Immature natural killer cell (primary cell): Measurements from ENCODE around the gene GALNT15. TPM values are rescaled to one million over a fixed set of nuclear protein-coding genes. Genes with fewer than 3 reads are reported as not detected.

ENCODE experiments used
- DNase-seq, 3 donors: peaks; one replicate each; pipeline ENCODE4 v3.0.0; 2022; ENCODE audit warnings: mixed read lengths in 1 of 3
- H3K27ac Mint-ChIP-seq, 6 donors: one replicate each; pipeline ENCODE4 v1.8.0; 2020; ENCODE audit warnings: mixed read lengths in 6 of 6, mild to moderate bottlenecking in 5 of 6, inconsistent platforms in 4 of 6, moderate library complexity in 3 of 6
- H3K27me3 Mint-ChIP-seq, 3 donors: one replicate each; pipeline ENCODE4 v1.8.0; 2020 to 2021; ENCODE audit warnings: low read depth in 3 of 3, mild to moderate bottlenecking in 3 of 3, mixed read lengths in 3 of 3, moderate library complexity in 3 of 3, inconsistent platforms in 1 of 3
- H3K36me3 Mint-ChIP-seq, 3 donors: one replicate each; pipeline ENCODE4 v1.8.0; 2020; ENCODE audit warnings: mixed read lengths in 3 of 3, inconsistent platforms in 2 of 3, mild to moderate bottlenecking in 2 of 3
- H3K4me1 Mint-ChIP-seq, 2 donors: one replicate each; pipeline ENCODE4 v1.8.0; 2020; ENCODE audit warnings: inconsistent platforms in 2 of 2, mild to moderate bottlenecking in 2 of 2, mixed read lengths in 2 of 2, moderate library complexity in 1 of 2
- H3K4me3 Mint-ChIP-seq, 5 donors: one replicate each; pipeline ENCODE4 v1.8.0; 2020; ENCODE audit warnings: mild to moderate bottlenecking in 5 of 5, mixed read lengths in 5 of 5, inconsistent platforms in 3 of 5, moderate library complexity in 3 of 5
- H3K9me3 Mint-ChIP-seq, 6 donors: one replicate each; pipeline ENCODE4 v1.8.0; 2020; ENCODE audit warnings: mild to moderate bottlenecking in 6 of 6, mixed read lengths in 6 of 6, inconsistent platforms in 4 of 6, moderate library complexity in 3 of 6
- polyA plus RNA-seq, 3 donors: library from polyadenylated mRNA; unstranded; fragments of 300-500 nt; fragmentation: Illumina TruSeq; gene quantifications; one replicate each; pipeline ENCODE4 v1.2.3, GENCODE V29; 2021

The GALNT15 gene
- polyA plus RNA-seq, 3 donors from 2014 or later: not detected

DNA sequence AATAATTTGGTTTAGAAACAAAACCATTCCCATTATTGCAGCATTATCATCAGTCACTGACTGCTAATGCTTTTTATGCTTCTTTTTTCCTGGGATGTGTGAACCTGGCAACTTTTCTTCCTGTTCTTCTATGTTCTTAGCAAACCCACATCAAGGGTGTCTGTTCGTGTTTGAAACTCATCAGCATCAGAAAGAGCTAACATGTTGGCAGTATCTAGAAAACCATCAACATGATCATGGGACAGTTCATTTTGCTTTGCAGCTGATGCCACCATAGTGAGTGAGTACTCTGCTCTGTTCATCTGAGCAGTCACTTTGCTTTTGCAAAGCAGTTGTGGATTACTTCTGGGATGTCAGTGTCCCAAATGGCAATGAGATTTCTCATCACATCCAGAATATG is 84.4 kb downstream of the GALNT15 start:
- peak overlapping the region in 1 of 6 donors; percentile 45 for H3K27ac Mint-ChIP-seq
- H3K4me1 Mint-ChIP-seq: peaks cover 0 to under 1% of the 10 kb centered on the region in 2 donors
- H3K9me3 Mint-ChIP-seq: no peaks in the 10 kb centered on the region
- peaks cover 9 to 16% (median 10%) of the 10 kb centered on the region in 3 donors for H3K36me3 Mint-ChIP-seq
- no peak overlapping the region for H3K4me3 Mint-ChIP-seq
- DNase-seq: no peak
- H3K27me3 Mint-ChIP-seq: peaks cover 0 to 3% (median 0%) of the 10 kb centered on the region in 3 donors

DNA sequence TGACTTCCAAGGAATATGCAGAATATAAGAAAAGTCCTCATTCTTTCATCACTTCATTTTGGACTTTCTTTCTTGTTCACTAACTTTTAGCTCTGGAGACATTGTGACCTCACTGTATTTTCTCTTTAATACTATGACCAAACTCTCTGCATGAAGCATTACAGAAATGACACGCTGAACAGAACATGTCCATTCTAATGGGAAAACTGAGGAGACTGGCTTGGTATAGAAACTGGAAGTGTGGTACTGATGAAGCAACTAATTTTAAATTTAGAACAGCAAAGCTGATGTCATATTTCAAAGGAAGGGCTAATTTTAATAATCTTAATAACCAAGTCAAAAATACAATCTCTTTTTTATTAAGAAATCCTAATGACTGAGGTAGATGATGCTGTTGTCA is 85.6 kb downstream of the GALNT15 start:
- H3K9me3 Mint-ChIP-seq: no peaks in the 10 kb centered on the region
- no peak for DNase-seq
- peaks cover 9 to 11% (median 10%) of the 10 kb centered on the region in 3 donors for H3K27me3 Mint-ChIP-seq
- no peak overlapping the region for H3K4me3 Mint-ChIP-seq
- H3K4me1 Mint-ChIP-seq: peaks cover 0 to 12% of the 10 kb centered on the region in 2 donors
- peak overlapping the region in 1 of 6 donors; percentile 12 for H3K27ac Mint-ChIP-seq
- H3K36me3 Mint-ChIP-seq: peaks cover 9 to 16% (median 10%) of the 10 kb centered on the region in 3 donors

DNA sequence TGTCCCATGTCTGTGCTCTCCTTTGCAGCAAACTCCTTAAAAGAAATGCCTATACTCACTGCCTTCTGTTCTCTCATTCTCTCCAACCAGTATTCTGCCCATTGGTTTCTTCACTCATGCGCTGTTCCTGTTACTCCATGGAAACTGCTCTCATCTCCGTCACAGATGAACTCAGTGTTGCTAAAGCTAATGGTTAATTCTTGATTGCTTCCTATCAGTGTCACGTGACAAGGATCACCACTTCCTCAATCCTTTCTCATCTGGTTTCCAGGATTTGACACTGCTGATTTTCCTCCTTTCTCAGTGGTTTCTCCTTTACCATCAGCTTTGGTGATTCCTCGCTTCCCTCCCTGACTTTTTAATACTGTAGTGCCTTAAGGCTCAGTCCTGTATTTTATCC is 87.7 kb downstream of the GALNT15 start:
- Mint-ChIP-seq H3K4me3 (no peak overlapping the region), H3K27ac (no peak overlapping the region), H3K9me3 (no peaks in the 10 kb centered on the region), H3K27me3 (peaks cover 11 to 12% (median 11%) of the 10 kb centered on the region in 3 donors), H3K36me3 (peaks cover 6 to 10% (median 9%) of the 10 kb centered on the region in 3 donors), H3K4me1 (peaks cover 0 to 23% of the 10 kb centered on the region in 2 donors)
- no peak for DNase-seq

DNA sequence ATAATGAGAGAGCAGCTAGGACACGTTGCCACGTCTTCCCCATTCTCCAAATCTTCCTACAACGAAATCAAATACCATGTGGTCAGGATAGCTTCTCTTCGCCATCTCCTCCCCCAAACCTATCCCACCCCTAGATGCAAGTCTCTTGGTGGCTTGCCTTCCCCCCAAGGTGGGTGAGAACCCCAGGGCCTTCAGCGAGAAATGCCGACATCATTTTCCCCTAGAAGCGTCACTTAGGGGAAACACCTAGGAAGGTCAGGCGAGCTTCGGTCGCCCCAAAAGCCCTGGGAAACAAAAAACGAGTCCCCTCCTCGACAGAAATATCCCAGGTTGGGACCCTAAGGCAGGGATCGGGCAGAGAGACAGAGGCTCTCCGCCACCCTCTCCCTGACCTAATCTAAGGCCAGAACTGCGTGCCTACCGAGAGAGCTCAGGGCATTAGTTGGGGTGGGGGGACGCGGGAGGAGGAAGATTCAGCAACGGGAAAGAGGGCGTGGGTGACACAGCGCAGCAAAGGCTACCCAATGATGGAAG is 89.8 kb downstream of the GALNT15 start:
- H3K27ac Mint-ChIP-seq: peak overlapping the region; percentile 97 to 100 (median 100)
- peaks cover 11 to 13% (median 12%) of the 10 kb centered on the region in 3 donors for H3K27me3 Mint-ChIP-seq
- H3K36me3 Mint-ChIP-seq: peaks cover 5 to 6% (median 6%) of the 10 kb centered on the region in 3 donors
- H3K9me3 Mint-ChIP-seq: no peaks in the 10 kb centered on the region
- no peak for DNase-seq
- peaks cover 0 to 23% of the 10 kb centered on the region in 2 donors for H3K4me1 Mint-ChIP-seq
- peak overlapping the region; percentile 97 to 100 (median 99) for H3K4me3 Mint-ChIP-seq

DNA sequence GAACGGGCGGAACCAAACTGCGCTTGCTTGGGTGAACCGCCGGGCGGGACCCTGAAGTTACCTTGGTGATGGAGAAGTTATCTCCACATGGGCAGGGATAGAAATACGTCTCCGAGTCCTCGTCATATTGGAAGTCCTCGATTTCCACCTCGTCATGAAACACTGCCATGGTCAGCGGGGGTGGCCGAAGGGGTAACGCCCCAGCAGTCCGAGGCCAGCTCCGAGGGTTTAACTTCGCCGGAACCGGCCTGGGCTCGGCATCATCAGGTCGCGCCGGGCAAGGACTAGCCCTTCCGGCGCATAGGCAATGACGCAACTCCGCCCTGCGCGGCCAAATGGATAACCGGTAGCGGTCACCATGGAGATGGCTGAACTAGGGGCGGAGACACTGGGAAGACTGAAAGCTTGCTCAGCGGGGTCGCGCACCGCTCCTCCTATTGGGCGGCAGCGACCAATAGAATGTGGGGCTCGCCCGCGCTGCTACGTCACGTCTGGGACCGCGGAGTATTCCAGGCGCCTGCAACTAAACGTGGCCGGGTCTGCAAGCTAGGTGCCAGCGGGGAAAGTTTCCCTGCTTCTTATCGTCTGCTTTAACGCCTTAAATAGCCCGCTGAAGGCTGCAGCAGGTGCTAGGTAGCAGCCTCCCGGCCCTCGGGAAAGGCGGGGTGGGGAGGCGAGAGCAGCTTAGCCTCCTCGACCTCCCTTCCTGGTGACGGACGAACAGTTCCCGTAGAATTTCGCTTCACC is 90.4 kb downstream of the GALNT15 start, which contains the start of the genes DPH3 and OXNAD1:
Gene DPH3 (minus strand): TSS at position 236 of the 747 bp plus-strand sequence. CDS start 67 bp downstream, at position 169.
Gene OXNAD1 (plus strand): TSS at position 505 of the 747 bp plus-strand sequence. CDS start 5,741 bp downstream, outside the sequence.
- Mint-ChIP-seq H3K4me3 (peak within 1 kb of the TSS; percentile 97 to 100 (median 99)), H3K27me3 (peaks cover 11 to 13% (median 12%) of the 10 kb centered on the region in 3 donors), H3K4me1 (peaks cover 0 to 23% of the 10 kb centered on the region in 2 donors), H3K9me3 (no peaks in the 10 kb centered on the region), H3K36me3 (peaks cover 2 to 6% (median 3%) of the 10 kb centered on the region in 3 donors), H3K27ac (peak within 1 kb of the TSS; percentile 97 to 100 (median 100))
- DNase-seq: peak; percentile 99

DNA sequence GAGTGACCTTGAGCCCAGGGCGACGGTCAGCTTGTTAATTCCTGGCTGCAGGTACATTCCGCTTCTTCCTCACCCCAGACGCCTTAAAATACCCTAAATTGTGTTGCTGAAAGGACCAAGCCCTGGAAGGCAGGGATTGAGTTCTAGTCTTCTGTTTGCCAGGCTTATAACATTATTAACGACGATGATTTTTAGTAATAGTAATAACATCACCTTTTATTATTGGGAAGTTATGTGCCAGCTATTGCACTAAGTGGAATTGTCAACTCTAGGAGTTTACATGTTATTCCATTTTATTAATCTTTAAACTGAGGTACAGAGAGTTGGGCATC is 90.9 kb downstream of the GALNT15 start:
- no peak for DNase-seq
- H3K4me3 Mint-ChIP-seq: peak overlapping the region; percentile 97 to 100 (median 99)
- H3K4me1 Mint-ChIP-seq: peaks cover 0 to 23% of the 10 kb centered on the region in 2 donors
- H3K27me3 Mint-ChIP-seq: peaks cover 11 to 13% (median 12%) of the 10 kb centered on the region in 3 donors
- peak overlapping the region; percentile 97 to 100 (median 100) for H3K27ac Mint-ChIP-seq
- H3K9me3 Mint-ChIP-seq: no peaks in the 10 kb centered on the region
- peaks cover 0 to 7% (median 0%) of the 10 kb centered on the region in 3 donors for H3K36me3 Mint-ChIP-seq

DNA sequence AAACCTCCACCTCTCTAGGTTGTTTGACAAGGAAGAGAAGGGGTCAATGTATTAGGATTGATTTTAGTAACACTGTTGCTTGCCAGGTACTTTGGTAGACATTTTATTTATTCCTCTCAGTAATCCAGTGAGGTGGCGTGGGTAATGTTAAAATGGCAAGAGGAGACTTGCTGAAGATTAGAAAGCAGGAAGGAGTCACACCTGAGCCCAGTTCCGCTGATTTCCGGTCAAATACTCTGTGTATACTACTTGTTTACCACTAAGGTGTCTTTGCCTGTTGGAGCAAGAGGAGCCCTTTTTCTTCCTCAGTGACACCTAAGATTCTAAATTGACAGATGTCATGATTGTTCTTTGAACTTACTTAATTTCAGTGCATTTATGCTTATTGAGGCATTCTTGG is 92.2 kb downstream of the GALNT15 start:
- peaks cover 11 to 13% (median 12%) of the 10 kb centered on the region in 3 donors for H3K27me3 Mint-ChIP-seq
- no peaks in the 10 kb centered on the region for H3K9me3 Mint-ChIP-seq
- peaks cover 2 to 15% (median 3%) of the 10 kb centered on the region in 3 donors for H3K36me3 Mint-ChIP-seq
- peaks cover 0 to 23% of the 10 kb centered on the region in 2 donors for H3K4me1 Mint-ChIP-seq
- DNase-seq: no peak
- peak overlapping the region in 1 of 5 donors; percentile 41 for H3K4me3 Mint-ChIP-seq
- peak overlapping the region in 5 of 6 donors; percentile 7 to 97 (median 70) for H3K27ac Mint-ChIP-seq

DNA sequence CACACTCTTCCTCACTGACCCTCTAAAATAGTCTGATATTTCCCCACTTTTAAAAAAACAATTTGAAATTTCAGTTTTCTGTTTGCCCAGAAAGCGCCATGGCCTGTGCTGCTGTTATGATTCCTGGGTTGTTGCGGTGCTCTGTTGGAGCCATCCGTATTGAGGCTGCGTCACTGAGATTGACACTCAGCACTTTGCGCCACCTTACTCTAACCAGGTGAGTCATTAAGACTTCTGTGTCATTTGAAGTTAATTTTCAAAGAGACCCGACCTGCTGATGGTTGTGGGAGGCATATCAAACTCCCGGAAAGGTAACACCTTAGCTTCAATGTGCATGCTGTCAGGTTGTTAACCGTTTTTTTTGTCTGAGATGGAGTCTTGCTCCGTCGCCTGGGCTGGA is 96.4 kb downstream of the GALNT15 start:
- H3K27me3 Mint-ChIP-seq: peaks cover 0 to 2% (median 0%) of the 10 kb centered on the region in 3 donors
- H3K4me1 Mint-ChIP-seq: peaks cover 0 to 4% of the 10 kb centered on the region in 2 donors
- no peak overlapping the region for H3K4me3 Mint-ChIP-seq
- peaks cover 8 to 26% (median 14%) of the 10 kb centered on the region in 3 donors for H3K36me3 Mint-ChIP-seq
- H3K9me3 Mint-ChIP-seq: no peaks in the 10 kb centered on the region
- H3K27ac Mint-ChIP-seq: peak overlapping the region in 1 of 6 donors; percentile 32
- DNase-seq: no peak

DNA sequence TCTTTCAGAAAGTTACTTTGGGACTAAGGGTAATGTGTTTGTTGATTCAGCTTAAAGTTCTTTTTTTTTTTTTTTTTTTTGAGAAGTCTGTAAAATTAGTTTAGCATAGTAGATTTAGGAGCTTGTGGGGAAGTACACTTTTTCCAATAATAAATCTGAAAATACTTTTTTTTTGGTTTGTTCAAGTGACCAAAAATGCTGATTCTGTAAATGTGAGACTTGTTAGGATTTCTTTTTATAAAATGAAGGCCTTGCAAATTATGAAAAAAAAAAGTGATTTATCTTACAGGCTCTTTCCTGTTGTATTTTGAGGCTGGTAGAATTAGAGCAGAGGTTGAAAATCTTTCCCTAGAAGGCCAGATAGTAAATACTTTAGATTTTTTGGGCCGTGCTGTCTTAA is 98.1 kb downstream of the GALNT15 start:
- no peaks in the 10 kb centered on the region for H3K9me3 Mint-ChIP-seq
- H3K36me3 Mint-ChIP-seq: peaks cover 11 to 30% (median 18%) of the 10 kb centered on the region in 3 donors
- DNase-seq: no peak
- no peaks in the 10 kb centered on the region for H3K4me1 Mint-ChIP-seq
- H3K27ac Mint-ChIP-seq: no peak overlapping the region
- H3K27me3 Mint-ChIP-seq: peaks cover 0 to 2% (median 0%) of the 10 kb centered on the region in 3 donors
- no peak overlapping the region for H3K4me3 Mint-ChIP-seq

DNA sequence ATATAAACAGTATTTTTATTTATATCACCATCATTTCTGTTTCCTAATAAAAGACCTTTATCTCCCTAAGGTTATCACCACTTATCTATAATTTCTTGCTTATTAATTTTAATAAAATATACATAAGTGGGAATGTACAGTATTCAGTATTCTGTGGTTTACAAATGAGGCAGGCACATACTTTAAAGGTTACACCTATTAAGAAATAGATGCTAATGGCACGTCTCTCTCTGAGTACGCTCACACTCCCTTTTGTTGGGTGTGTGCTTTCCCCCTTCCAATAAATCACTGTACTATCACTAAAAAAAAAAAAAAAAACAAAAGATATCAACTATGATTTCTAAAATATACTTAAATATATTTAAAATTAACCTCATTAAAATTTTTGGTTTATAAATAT is 99.4 kb downstream of the GALNT15 start:
- Mint-ChIP-seq H3K4me3 (no peak overlapping the region), H3K27ac (no peak overlapping the region), H3K4me1 (no peaks in the 10 kb centered on the region), H3K36me3 (peaks cover 14 to 35% (median 21%) of the 10 kb centered on the region in 3 donors), H3K27me3 (no peaks in the 10 kb centered on the region), H3K9me3 (no peaks in the 10 kb centered on the region)
- DNase-seq: no peak

DNA sequence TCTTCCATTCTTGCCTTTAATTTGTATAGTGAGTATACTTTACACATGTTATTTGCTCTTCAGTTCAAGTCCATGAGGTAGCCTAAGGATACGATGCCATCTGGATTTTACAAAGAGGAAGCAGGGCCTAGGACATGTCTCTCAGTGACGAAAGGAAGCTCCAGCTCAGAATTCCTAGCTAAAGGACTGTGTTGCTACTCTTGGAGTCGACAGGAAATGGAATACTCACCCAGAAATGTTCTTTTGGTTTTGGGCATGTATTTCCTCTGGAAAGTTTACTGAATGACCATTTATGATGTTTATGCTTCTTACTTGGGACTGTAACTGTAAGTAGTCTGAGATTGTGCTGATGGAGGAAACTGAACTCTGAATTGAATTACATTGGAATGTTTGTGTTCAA is 103.0 kb downstream of the GALNT15 start:
- H3K4me1 Mint-ChIP-seq: no peaks in the 10 kb centered on the region
- H3K27ac Mint-ChIP-seq: no peak overlapping the region
- no peak for DNase-seq
- peaks cover 11 to 19% (median 18%) of the 10 kb centered on the region in 3 donors for H3K36me3 Mint-ChIP-seq
- H3K27me3 Mint-ChIP-seq: no peaks in the 10 kb centered on the region
- no peaks in the 10 kb centered on the region for H3K9me3 Mint-ChIP-seq
- no peak overlapping the region for H3K4me3 Mint-ChIP-seq

DNA sequence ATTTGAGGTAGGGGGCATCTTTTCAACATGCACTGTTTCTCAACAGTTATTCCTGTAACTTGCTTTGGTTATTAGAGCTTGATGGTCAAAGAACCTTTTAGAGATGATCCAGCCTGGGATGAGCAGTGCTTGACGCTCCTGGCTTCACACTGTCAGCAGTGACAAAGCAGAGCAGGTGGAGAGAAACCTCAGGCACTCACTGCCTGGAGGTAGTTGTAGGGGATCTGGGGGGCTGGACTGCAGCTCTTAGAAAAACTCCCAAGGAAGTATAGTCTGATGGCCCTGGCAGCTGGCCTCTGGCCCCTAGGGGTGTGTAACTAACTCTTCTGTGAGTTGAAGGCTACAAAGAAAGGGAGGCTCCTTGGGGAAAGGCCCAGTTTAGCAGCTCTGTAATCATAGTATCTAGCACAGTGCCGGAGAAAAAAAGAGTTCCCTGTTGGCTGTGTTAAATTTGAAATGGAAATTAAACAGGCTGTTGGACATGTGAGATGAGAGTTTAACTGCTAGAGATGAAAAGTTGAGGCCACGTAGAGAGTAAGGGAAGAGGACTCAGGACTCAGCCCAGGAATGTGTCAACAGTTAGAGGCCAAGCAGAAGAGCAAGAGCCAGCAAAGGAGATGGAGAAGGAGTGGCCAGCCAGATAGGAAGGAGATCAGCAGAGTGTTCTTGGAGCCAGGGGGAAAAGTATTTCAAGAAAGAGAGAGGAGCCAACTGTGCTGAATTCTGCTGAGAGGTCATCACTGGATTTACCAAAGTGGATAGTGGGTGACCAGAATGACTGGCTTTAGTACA is 104.7 kb downstream of the GALNT15 start:
- no peaks in the 10 kb centered on the region for H3K27me3 Mint-ChIP-seq
- DNase-seq: no peak
- H3K9me3 Mint-ChIP-seq: no peaks in the 10 kb centered on the region
- peaks cover 12 to 25% (median 12%) of the 10 kb centered on the region in 3 donors for H3K36me3 Mint-ChIP-seq
- no peak overlapping the region for H3K27ac Mint-ChIP-seq
- H3K4me1 Mint-ChIP-seq: peaks cover 0 to under 1% of the 10 kb centered on the region in 2 donors
- no peak overlapping the region for H3K4me3 Mint-ChIP-seq

DNA sequence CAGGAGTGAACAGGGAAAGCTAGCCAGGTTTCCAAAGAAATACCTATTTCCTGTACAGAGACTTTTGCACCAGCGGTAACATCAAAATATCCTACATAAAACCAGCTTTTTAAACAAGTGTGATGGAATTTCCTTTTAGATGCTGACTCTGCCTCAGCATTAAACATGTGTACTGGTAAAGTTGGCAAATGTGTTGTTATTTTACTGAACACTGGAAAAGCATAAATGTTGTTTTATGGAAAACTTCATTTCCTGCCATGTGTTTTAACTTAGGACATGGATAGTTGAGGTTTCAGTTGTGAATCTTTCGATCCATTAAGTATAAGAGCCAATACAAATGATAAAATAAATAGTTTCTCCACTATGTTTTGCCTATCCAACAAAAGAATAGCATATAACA is 106.2 kb downstream of the GALNT15 start:
- H3K27ac Mint-ChIP-seq: no peak overlapping the region
- peaks cover 15 to 25% (median 16%) of the 10 kb centered on the region in 3 donors for H3K36me3 Mint-ChIP-seq
- H3K9me3 Mint-ChIP-seq: no peaks in the 10 kb centered on the region
- no peak for DNase-seq
- no peak overlapping the region for H3K4me3 Mint-ChIP-seq
- no peaks in the 10 kb centered on the region for H3K27me3 Mint-ChIP-seq
- peaks cover 14 to 16% of the 10 kb centered on the region in 2 donors for H3K4me1 Mint-ChIP-seq
